Pons (tissue), 1 donor: ENCODE data around the gene HBZ.
"Not testable (repeated sequence)": the region's sequence is repeated elsewhere in the genome, so short reads cannot be mapped to it uniquely, and the experiment has no call there.

Experiments used
- DNase-seq: peaks from one replicate; pipeline ENCODE4 v3.0.0-alpha.2; 2016; ENCODE audit warnings: low spot score

Gene HBZ

GRCh38 chr16:164827-165538, 12.5 kb downstream of the HBZ start:
- no peak for DNase-seq

- DNase-seq, result no peak
Observed at GRCh38 chr16:165539-166374, 13.3 kb downstream of the HBZ start, which contains the start of gene HBM. Gene HBM (plus strand): TSS chr16:165978. CDS start chr16:165998, 20 bp downstream.

DNA sequence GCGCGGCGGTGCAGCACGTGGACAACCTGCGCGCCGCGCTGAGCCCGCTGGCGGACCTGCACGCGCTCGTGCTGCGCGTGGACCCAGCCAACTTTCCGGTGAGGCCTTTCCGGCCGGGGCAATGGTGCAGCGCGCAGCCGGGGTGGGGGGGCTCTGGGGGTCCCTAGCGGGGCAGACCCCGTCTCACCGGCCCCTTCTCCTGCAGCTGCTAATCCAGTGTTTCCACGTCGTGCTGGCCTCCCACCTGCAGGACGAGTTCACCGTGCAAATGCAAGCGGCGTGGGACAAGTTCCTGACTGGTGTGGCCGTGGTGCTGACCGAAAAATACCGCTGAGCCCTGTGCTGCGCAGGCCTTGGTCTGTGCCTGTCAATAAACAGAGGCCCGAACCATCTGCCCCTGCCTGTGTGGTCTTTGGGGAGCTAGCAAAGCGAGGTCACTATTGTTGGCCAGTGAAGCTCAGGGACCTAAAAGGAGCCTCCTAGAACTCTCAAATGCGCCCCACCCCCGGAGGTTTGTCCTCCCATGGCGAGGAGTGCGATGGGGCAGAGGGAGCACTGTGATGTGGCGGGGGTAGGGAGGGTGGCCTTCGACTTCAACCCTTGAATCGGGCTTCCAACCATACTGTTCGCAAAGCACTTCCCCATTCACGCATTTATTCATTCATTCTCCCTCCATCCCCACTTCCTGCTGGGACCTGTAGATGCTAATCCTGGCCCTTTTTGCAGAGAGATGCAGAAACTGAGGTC, 14.1 kb downstream of the HBZ start:
- no peak for DNase-seq

DNA sequence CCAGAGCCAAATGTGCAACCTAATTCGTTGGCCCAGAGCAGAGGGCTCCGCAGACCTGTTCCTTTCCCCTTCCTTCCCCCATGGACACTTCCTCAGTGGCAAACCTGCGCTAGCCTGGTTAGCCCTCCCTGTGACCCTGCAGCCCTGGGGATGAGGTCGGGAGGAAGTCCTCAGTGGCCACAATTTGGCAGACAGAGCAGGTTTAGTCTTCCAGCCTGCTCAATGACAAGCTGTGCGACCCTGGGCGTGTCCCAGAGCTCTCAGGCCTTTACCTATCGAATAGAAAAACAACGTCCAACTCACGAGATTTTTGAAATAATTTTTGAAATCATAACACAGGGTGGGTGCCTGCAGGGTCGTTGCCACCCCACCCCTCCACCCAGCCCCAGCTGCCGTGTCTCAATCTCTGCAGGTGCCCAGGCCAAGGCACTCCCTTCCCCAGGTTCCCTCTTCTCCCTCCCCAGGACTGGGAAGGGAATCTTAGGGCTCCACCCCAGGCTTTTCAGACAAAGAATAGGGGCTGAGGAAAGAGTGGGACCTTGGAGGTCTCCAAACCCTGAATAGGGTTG, 14.8 kb downstream of the HBZ start:
- no peak for DNase-seq

- DNase-seq, result no peak
Observed at GRCh38 chr16:168424-168823, 16.0 kb downstream of the HBZ start.

DNA sequence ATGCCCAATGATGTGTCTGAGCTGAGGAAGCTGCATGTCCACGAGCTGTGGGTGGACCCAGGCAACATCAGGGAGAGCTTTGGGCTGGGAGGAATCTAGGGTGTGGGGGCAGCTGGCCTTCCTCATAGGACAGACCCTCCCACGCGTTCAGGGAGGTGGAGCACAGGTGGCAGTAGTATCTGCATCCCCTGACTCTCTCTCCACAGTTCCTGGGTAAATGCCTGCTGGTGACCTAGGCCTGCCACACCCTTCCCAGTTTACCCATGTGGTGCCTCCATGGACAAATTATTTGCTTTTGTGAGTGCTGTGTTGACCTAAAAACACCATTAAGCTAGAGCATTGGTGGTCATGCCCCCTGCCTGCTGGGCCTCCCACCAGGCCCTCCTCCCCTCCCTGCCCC, 16.6 kb downstream of the HBZ start:
- DNase-seq, result no peak

DNA sequence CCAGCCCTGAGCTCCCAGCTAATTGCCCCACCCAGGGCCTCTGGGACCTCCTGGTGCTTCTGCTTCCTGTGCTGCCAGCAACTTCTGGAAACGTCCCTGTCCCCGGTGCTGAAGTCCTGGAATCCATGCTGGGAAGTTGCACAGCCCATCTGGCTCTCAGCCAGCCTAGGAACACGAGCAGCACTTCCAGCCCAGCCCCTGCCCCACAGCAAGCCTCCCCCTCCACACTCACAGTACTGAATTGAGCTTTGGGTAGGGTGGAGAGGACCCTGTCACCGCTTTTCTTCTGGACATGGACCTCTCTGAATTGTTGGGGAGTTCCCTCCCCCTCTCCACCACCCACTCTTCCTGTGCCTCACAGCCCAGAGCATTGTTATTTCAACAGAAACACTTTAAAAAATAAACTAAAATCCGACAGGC, 17.7 kb downstream of the HBZ start:
- not testable (repeated sequence) for DNase-seq

DNA sequence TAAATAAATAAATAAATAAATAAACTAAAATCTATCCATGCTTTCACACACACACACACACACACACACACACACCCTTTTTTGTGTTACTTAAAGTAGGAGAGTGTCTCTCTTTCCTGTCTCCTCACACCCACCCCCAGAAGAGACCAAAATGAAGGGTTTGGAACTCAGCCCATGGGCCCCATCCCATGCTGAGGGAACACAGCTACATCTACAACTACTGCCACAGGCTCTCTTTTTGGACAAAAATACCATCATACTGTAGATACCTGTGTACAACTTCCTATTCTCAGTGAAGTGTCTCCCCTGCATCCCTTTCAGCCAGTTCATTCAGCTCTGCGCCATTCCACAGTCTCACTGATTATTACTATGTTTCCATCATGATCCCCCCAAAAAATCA, 18.3 kb downstream of the HBZ start:
- DNase-seq, result no peak

DNA sequence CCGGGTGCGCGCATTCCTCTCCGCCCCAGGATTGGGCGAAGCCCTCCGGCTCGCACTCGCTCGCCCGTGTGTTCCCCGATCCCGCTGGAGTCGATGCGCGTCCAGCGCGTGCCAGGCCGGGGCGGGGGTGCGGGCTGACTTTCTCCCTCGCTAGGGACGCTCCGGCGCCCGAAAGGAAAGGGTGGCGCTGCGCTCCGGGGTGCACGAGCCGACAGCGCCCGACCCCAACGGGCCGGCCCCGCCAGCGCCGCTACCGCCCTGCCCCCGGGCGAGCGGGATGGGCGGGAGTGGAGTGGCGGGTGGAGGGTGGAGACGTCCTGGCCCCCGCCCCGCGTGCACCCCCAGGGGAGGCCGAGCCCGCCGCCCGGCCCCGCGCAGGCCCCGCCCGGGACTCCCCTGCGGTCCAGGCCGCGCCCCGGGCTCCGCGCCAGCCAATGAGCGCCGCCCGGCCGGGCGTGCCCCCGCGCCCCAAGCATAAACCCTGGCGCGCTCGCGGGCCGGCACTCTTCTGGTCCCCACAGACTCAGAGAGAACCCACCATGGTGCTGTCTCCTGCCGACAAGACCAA, 20.0 kb downstream of the HBZ start, which contains the start of gene HBA2:
HBA2 (plus strand) TSS at position 503 of the 568 bp plus-strand sequence; CDS start at position 540, 37 bp downstream.
- DNase-seq, result not testable (repeated sequence)

GRCh38 chr16:173211-173854, 20.9 kb downstream of the HBZ start:
- not testable (repeated sequence) for DNase-seq

GRCh38 chr16:173928-174769, 21.7 kb downstream of the HBZ start:
- not testable (repeated sequence) for DNase-seq

DNA sequence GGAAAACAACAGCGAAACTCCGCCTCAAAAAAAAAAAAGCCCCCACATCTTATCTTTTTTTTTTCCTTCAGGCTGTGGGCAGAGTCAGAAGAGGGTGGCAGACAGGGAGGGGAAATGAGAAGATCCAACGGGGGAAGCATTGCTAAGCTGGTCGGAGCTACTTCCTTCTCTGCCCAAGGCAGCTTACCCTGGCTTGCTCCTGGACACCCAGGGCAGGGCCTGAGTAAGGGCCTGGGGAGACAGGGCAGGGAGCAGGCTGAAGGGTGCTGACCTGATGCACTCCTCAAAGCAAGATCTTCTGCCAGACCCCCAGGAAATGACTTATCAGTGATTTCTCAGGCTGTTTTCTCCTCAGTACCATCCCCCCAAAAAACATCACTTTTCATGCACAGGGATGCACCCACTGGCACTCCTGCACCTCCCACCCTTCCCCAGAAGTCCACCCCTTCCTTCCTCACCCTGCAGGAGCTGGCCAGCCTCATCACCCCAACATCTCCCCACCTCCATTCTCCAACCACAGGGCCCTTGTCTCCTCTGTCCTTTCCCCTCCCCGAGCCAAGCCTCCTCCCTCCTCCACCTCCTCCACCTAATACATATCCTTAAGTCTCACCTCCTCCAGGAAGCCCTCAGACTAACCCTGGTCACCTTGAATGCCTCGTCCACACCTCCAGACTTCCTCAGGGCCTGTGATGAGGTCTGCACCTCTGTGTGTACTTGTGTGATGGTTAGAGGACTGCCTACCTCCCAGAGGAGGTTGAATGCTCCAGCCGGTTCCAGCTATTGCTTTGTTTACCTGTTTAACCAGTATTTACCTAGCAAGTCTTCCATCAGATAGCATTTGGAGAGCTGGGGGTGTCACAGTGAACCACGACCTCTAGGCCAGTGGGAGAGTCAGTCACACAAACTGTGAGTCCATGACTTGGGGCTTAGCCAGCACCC, 22.8 kb downstream of the HBZ start:
- DNase-seq, result no peak

DNA sequence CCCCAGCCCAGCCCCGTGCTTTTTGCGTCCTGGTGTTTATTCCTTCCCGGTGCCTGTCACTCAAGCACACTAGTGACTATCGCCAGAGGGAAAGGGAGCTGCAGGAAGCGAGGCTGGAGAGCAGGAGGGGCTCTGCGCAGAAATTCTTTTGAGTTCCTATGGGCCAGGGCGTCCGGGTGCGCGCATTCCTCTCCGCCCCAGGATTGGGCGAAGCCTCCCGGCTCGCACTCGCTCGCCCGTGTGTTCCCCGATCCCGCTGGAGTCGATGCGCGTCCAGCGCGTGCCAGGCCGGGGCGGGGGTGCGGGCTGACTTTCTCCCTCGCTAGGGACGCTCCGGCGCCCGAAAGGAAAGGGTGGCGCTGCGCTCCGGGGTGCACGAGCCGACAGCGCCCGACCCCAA, 23.6 kb downstream of the HBZ start:
- not testable (repeated sequence) for DNase-seq

DNA sequence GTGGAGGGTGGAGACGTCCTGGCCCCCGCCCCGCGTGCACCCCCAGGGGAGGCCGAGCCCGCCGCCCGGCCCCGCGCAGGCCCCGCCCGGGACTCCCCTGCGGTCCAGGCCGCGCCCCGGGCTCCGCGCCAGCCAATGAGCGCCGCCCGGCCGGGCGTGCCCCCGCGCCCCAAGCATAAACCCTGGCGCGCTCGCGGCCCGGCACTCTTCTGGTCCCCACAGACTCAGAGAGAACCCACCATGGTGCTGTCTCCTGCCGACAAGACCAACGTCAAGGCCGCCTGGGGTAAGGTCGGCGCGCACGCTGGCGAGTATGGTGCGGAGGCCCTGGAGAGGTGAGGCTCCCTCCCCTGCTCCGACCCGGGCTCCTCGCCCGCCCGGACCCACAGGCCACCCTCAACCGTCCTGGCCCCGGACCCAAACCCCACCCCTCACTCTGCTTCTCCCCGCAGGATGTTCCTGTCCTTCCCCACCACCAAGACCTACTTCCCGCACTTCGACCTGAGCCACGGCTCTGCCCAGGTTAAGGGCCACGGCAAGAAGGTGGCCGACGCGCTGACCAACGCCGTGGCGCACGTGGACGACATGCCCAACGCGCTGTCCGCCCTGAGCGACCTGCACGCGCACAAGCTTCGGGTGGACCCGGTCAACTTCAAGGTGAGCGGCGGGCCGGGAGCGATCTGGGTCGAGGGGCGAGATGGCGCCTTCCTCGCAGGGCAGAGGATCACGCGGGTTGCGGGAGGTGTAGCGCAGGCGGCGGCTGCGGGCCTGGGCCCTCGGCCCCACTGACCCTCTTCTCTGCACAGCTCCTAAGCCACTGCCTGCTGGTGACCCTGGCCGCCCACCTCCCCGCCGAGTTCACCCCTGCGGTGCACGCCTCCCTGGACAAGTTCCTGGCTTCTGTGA, 24.3 kb downstream of the HBZ start, which contains the start of gene HBA1:
HBA1 (plus strand) TSS at position 204 of the 906 bp plus-strand sequence; CDS start at position 241, 37 bp downstream.
- DNase-seq, result not testable (repeated sequence)

DNA sequence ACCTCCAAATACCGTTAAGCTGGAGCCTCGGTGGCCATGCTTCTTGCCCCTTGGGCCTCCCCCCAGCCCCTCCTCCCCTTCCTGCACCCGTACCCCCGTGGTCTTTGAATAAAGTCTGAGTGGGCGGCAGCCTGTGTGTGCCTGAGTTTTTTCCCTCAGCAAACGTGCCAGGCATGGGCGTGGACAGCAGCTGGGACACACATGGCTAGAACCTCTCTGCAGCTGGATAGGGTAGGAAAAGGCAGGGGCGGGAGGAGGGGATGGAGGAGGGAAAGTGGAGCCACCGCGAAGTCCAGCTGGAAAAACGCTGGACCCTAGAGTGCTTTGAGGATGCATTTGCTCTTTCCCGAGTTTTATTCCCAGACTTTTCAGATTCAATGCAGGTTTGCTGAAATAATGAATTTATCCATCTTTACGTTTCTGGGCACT, 25.0 kb downstream of the HBZ start:
- DNase-seq, result no peak

- no peak for DNase-seq
Observed at GRCh38 chr16:177981-178667, 25.7 kb downstream of the HBZ start.

- DNase-seq, result no peak
Observed at GRCh38 chr16:178668-179015, 26.2 kb downstream of the HBZ start.
